Measurements from ENCODE around the gene OR52K1.
"Not testable (repeated sequence)": the region's sequence is repeated elsewhere in the genome, so short reads cannot be mapped to it uniquely, and the experiment has no call there.

Gene OR52K1

GRCh38 chr11:4491878-4492606 lies 9.6 kb downstream of the OR52K1 start:
- no peak for DNase-seq

GRCh38 chr11:4493480-4493818 lies 11.0 kb downstream of the OR52K1 start:
- no peak for DNase-seq

- no peak for DNase-seq
Observed at GRCh38 chr11:4495487-4495886, 13.0 kb downstream of the OR52K1 start.

- DNase-seq = no peak
Observed at GRCh38 chr11:4495986-4496385, 13.5 kb downstream of the OR52K1 start.

GRCh38 chr11:4496557-4497248 lies 14.3 kb downstream of the OR52K1 start:
- no peak for DNase-seq

- DNase-seq = no peak
Observed at GRCh38 chr11:4508886-4509285, 26.4 kb downstream of the OR52K1 start.

- no peak for DNase-seq
Observed at GRCh38 chr11:4511282-4512245, 29.1 kb downstream of the OR52K1 start.

- no peak for DNase-seq
Observed at GRCh38 chr11:4514196-4514595, 31.8 kb downstream of the OR52K1 start.

- no peak for DNase-seq
Observed at GRCh38 chr11:4522339-4522738, 39.9 kb downstream of the OR52K1 start.

- no peak for DNase-seq
Observed at GRCh38 chr11:4522752-4523151, 40.3 kb downstream of the OR52K1 start.

GRCh38 chr11:4523666-4524065 lies 41.2 kb downstream of the OR52K1 start:
- no peak for DNase-seq

GRCh38 chr11:4527926-4528325 lies 45.5 kb downstream of the OR52K1 start:
- DNase-seq = no peak

- not testable (repeated sequence) for DNase-seq
Observed at GRCh38 chr11:4531686-4532085, 49.2 kb downstream of the OR52K1 start.

- DNase-seq = peak; percentile 31
Observed at GRCh38 chr11:4539603-4540219, 57.3 kb downstream of the OR52K1 start.

- no peak for DNase-seq
Observed at GRCh38 chr11:4541071-4541470, 58.6 kb downstream of the OR52K1 start.
